Measurements from ENCODE around the gene FRMD4A.

Gene FRMD4A

DNA sequence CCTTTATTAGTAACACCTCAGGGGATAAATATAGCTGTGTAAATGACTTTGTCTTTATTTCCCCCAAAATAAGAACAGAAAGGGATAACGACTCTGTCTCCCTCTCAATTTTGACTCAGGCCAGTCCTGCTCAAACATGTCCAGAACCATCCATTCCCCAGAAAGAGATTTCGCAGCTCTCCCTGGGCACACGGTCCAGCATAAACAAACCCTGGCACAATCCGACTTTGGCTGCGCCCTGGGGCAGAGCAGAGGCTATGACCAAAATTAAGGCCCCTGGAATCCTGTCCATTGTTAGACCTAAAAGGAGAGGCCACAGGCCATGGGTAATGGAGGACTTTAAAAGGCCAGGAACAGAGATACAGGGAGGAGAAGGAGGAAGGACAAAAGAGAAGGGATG lies 644.8 kb downstream of the FRMD4A start:
- TF ChIP-seq ZFX (IDR thresholded peaks at IDR 0.05; ENCODE audit: borderline replicate concordance) (no peak), CTCF (IDR thresholded peaks at IDR 0.05) (no peak)
- no peak overlapping the region for H3K27ac ChIP-seq

- TF ChIP-seq ZFX (IDR thresholded peaks at IDR 0.05; ENCODE audit: borderline replicate concordance) = no peak
- no peak for TF ChIP-seq CTCF (IDR thresholded peaks at IDR 0.05)
- no peak overlapping the region for H3K27ac ChIP-seq
Observed at GRCh38 chr10:13684806-13685482, 645.8 kb downstream of the FRMD4A start.

DNA sequence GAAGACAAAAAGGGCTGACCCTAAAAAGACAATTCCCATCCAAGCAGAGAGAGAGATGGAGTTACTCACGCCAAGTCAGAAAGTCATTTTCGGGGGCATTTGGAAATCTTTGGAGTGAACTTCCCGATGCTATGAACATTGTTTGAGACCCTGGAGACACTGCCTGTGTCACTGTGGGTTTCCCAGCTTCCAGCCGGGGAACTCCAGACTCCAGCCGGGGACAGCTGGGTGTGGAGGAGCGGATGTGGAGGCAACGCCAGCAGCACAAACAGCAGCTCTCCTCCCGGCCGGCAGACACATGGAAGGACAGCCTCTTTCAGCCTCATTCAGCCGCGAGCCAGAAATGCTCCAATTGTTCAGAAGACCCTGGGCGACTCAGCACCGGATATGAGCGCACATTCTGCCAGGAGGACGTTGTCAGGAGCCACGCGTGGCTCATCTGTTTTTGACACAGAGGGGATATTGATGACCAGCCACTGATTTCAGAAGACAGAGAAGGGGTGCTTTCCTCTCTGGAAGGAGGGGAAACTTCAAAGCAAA lies 646.4 kb downstream of the FRMD4A start:
- TF ChIP-seq CTCF (IDR thresholded peaks at IDR 0.05) (no peak), ZFX (IDR thresholded peaks at IDR 0.05; ENCODE audit: borderline replicate concordance) (no peak)

DNA sequence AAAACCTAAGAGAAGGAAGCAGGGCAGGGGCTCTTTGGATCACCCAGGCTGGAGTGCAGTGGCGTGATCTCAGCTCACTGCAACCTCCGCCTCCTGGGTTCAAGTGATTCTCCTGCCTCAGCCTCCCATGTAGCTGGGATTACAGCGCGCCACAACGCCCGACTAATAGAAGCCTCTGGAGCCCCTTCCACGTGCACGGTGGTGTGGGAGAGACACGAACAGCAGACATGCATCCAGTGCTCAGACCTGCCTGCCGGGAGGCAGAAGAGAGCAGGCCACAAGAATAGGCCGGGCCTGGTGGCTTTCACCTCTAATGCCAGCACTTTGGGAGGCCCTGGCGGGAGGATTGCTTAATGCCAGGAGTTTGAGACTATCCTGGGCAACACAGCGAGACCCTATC lies 647.7 kb downstream of the FRMD4A start:
- TF ChIP-seq CTCF (IDR thresholded peaks at IDR 0.05) = no peak
- no peak for TF ChIP-seq ZFX (IDR thresholded peaks at IDR 0.05; ENCODE audit: borderline replicate concordance)
- no peak overlapping the region for H3K27ac ChIP-seq

More for the DNA sequence above, 646.4 kb downstream of the FRMD4A start:
- H3K27ac ChIP-seq = no peak overlapping the region

- H3K27ac ChIP-seq = no peak overlapping the region
- TF ChIP-seq CTCF (IDR thresholded peaks at IDR 0.05) = no peak
- no peak for TF ChIP-seq ZFX (IDR thresholded peaks at IDR 0.05; ENCODE audit: borderline replicate concordance)
Observed at GRCh38 chr10:13681960-13682359, 648.8 kb downstream of the FRMD4A start.

- no peak for TF ChIP-seq CTCF (IDR thresholded peaks at IDR 0.05)
- no peak for TF ChIP-seq ZFX (IDR thresholded peaks at IDR 0.05; ENCODE audit: borderline replicate concordance)
- peak overlapping the region; percentile 20 for H3K27ac ChIP-seq
Observed at GRCh38 chr10:13681528-13681927, 649.2 kb downstream of the FRMD4A start.

GRCh38 chr10:13681095-13681494 lies 649.6 kb downstream of the FRMD4A start:
- peak overlapping the region; percentile 20 for H3K27ac ChIP-seq
- no peak for TF ChIP-seq ZFX (IDR thresholded peaks at IDR 0.05; ENCODE audit: borderline replicate concordance)
- TF ChIP-seq CTCF (IDR thresholded peaks at IDR 0.05) = no peak
